Measurements from ENCODE around the gene NCMAP.

GRCh38 chr1:24540906-24541710 lies 14.8 kb upstream of the NCMAP start:
- no peak for TF ChIP-seq POLR2A (IDR thresholded peaks at IDR 0.05; ENCODE audit: low read length)
- TF ChIP-seq GATA1 (IDR thresholded peaks at IDR 0.05; ENCODE audit: low read depth, low read length) = no peak

Data from erythroblast (primary cell).